Activated T-cell treated with anti-CD3 and anti-CD28 coated beads, Interleukin-2, amount 50 U/mL, for 24 hours (primary cell): ENCODE data around the gene CEP41.

ENCODE experiments used
- DNase-seq: peaks from one replicate; pipeline ENCODE4 v3.0.0-alpha.2; 2020
- H3K27ac Mint-ChIP-seq: 2 replicates; pipeline ENCODE4 v1.8.0; 2020; ENCODE audit warnings: mild to moderate bottlenecking, mixed read lengths
- H3K27me3 Mint-ChIP-seq: 2 replicates; pipeline ENCODE4 v1.8.0; 2020; ENCODE audit warnings: mixed read lengths
- H3K36me3 Mint-ChIP-seq: 2 replicates; pipeline ENCODE4 v1.8.0; 2020; ENCODE audit warnings: low read depth, mixed read lengths
- H3K4me1 Mint-ChIP-seq: 2 replicates; pipeline ENCODE4 v1.8.0; 2020; ENCODE audit warnings: low read depth, mixed read lengths
- H3K4me3 Mint-ChIP-seq: 2 replicates; pipeline ENCODE4 v1.8.0; 2020; ENCODE audit warnings: mild to moderate bottlenecking, moderate library complexity, mixed read lengths
- H3K9me3 Mint-ChIP-seq: 2 replicates; pipeline ENCODE4 v1.8.0; 2020; ENCODE audit warnings: mixed read lengths

CEP41 gene

DNA sequence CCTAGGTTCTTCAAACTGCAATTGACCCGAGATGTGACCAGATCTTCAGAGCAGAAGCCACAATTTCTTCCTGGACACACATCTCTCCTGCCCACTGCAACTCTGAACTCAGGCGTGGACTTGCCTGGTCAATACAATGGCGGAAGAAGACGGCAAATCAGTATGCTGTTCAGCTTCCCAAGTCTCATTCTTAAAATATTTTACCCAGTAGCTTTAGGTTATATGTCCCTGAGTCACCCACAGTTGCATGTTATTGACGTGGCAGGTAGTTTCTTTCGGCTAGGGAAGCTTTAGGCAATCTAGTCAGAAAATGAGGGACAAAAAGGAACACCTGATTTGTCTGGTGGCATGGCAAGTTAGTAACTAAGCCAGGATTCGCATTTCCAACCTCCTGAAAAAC lies 22.5 kb downstream of the CEP41 start:
- Mint-ChIP-seq H3K27ac (peak overlapping the region; percentile 74), H3K4me1 (peaks cover 87% of the 10 kb centered on the region), H3K27me3 (no peaks in the 10 kb centered on the region), H3K9me3 (no peaks in the 10 kb centered on the region), H3K36me3 (peaks cover 2% of the 10 kb centered on the region), H3K4me3 (no peak overlapping the region)
- no peak for DNase-seq

DNA sequence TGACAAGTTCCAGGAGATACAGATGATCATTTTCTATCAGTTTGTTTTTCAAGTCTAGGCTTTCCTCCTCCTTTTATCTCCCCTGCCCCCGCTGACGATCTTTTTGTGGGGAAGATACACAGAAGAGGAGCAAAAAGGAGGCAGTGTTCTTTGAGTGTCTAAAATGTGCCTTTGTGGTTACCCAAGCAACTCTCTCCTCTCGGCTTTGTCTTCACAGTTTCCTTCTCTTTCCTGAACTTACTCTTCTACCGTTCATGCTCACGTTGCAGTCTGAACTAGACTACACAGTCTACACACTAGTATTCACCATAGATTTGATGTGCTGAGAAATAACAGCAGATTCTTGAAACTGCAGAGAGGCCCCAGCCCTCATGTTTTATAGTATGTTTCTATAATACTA lies 23.6 kb downstream of the CEP41 start:
- Mint-ChIP-seq H3K27ac (peak overlapping the region; percentile 82), H3K36me3 (peaks cover 2% of the 10 kb centered on the region), H3K27me3 (no peaks in the 10 kb centered on the region), H3K9me3 (no peaks in the 10 kb centered on the region), H3K4me1 (peaks cover 84% of the 10 kb centered on the region), H3K4me3 (peak overlapping the region; percentile 52)
- DNase-seq = no peak

GRCh38 chr7:130415006-130415405 lies 25.8 kb downstream of the CEP41 start:
- DNase-seq = no peak
- H3K36me3 Mint-ChIP-seq = peaks cover 13% of the 10 kb centered on the region
- no peak overlapping the region for H3K4me3 Mint-ChIP-seq
- H3K4me1 Mint-ChIP-seq = peaks cover 87% of the 10 kb centered on the region
- H3K27me3 Mint-ChIP-seq = no peaks in the 10 kb centered on the region
- peak overlapping the region; percentile 57 for H3K27ac Mint-ChIP-seq
- H3K9me3 Mint-ChIP-seq = no peaks in the 10 kb centered on the region

DNA sequence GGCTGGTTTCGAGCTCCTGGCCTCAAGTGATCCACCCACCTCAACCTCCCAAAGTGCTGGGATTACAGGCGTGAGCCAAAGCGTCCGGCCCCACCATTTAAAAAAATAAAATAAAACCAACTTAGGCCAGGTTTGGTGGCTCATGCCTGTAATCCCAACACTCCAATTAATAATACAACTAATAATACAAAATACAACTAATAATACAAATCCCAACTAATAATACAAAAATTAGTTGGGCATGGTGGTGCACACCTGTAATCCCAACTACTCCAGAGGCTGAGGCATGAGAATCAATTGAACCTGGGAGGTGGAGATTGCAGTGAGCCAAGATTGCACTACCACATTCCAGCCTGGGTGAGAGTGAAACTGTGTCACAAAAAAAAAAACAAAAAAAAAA lies 27.6 kb downstream of the CEP41 start:
- H3K27ac Mint-ChIP-seq = no peak overlapping the region
- peaks cover 75% of the 10 kb centered on the region for H3K4me1 Mint-ChIP-seq
- no peaks in the 10 kb centered on the region for H3K27me3 Mint-ChIP-seq
- DNase-seq = no peak
- no peak overlapping the region for H3K4me3 Mint-ChIP-seq
- no peaks in the 10 kb centered on the region for H3K9me3 Mint-ChIP-seq
- H3K36me3 Mint-ChIP-seq = peaks cover 19% of the 10 kb centered on the region

DNA sequence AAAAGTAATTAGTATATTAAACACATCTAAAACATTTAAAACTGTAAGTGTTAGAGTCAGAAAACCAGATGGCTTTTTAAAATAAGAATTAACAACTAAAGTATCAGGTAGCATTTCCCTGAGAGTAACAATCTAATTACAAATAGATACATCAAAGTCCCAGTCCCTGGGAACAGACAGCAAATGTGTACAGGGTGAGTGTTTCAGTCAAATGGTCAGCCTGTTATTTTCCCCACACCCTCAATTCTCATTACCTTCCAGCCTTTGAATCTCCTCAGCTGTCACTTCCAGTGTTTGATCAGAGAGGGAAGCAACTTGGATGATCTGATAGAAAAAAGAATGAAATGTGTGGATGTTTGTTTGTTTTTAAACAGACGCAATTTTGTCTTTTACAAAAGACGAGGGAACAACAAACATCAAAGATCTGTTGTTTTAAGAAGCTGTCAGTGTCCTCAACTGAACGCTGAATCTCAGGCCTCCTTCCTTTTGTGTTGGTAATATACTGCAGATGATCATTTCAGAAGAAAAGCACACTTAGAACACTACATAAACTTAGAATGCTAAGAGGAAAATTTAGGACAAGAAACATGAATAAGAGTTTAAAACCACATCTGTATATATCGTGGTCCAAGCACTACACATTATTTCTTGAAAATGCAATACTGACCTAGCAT lies 29.8 kb downstream of the CEP41 start:
- Mint-ChIP-seq H3K27ac (peak overlapping the region; percentile 11), H3K9me3 (no peaks in the 10 kb centered on the region), H3K27me3 (no peaks in the 10 kb centered on the region), H3K4me3 (no peak overlapping the region), H3K4me1 (peaks cover 53% of the 10 kb centered on the region), H3K36me3 (peaks cover 20% of the 10 kb centered on the region)
- no peak for DNase-seq

GRCh38 chr7:130409712-130410072 lies 31.1 kb downstream of the CEP41 start:
- H3K27me3 Mint-ChIP-seq = no peaks in the 10 kb centered on the region
- H3K9me3 Mint-ChIP-seq = no peaks in the 10 kb centered on the region
- peak overlapping the region; percentile 22 for H3K27ac Mint-ChIP-seq
- peaks cover 20% of the 10 kb centered on the region for H3K36me3 Mint-ChIP-seq
- H3K4me3 Mint-ChIP-seq = no peak overlapping the region
- DNase-seq = no peak
- peaks cover 42% of the 10 kb centered on the region for H3K4me1 Mint-ChIP-seq

- Mint-ChIP-seq H3K36me3 (peaks cover 21% of the 10 kb centered on the region), H3K4me1 (peaks cover 37% of the 10 kb centered on the region), H3K27me3 (no peaks in the 10 kb centered on the region), H3K9me3 (no peaks in the 10 kb centered on the region), H3K4me3 (no peak overlapping the region), H3K27ac (peak overlapping the region; percentile 22)
- no peak for DNase-seq
Measured at GRCh38 chr7:130409067-130409711, 31.6 kb downstream of the CEP41 start.

- Mint-ChIP-seq H3K4me1 (peaks cover 6% of the 10 kb centered on the region), H3K4me3 (no peak overlapping the region), H3K27ac (no peak overlapping the region), H3K27me3 (no peaks in the 10 kb centered on the region), H3K9me3 (no peaks in the 10 kb centered on the region), H3K36me3 (peaks cover 42% of the 10 kb centered on the region)
- DNase-seq = no peak
Measured at GRCh38 chr7:130405003-130405402, 35.8 kb downstream of the CEP41 start.

- Mint-ChIP-seq H3K27ac (no peak overlapping the region), H3K36me3 (peaks cover 62% of the 10 kb centered on the region), H3K27me3 (no peaks in the 10 kb centered on the region), H3K9me3 (no peaks in the 10 kb centered on the region), H3K4me3 (no peak overlapping the region), H3K4me1 (no peaks in the 10 kb centered on the region)
- no peak for DNase-seq
Measured at GRCh38 chr7:130401578-130401977, 39.2 kb downstream of the CEP41 start.

- Mint-ChIP-seq H3K27me3 (no peaks in the 10 kb centered on the region), H3K9me3 (no peaks in the 10 kb centered on the region), H3K4me3 (no peak overlapping the region), H3K4me1 (no peaks in the 10 kb centered on the region), H3K27ac (no peak overlapping the region), H3K36me3 (peaks cover 62% of the 10 kb centered on the region)
- no peak for DNase-seq
Measured at GRCh38 chr7:130401101-130401500, 39.7 kb downstream of the CEP41 start.

- no peaks in the 10 kb centered on the region for H3K9me3 Mint-ChIP-seq
- H3K4me1 Mint-ChIP-seq = peaks cover 6% of the 10 kb centered on the region
- no peak overlapping the region for H3K27ac Mint-ChIP-seq
- H3K4me3 Mint-ChIP-seq = no peak overlapping the region
- peaks cover 62% of the 10 kb centered on the region for H3K36me3 Mint-ChIP-seq
- no peak for DNase-seq
- no peaks in the 10 kb centered on the region for H3K27me3 Mint-ChIP-seq
Measured at GRCh38 chr7:130400120-130400572, 40.7 kb downstream of the CEP41 start.

DNA sequence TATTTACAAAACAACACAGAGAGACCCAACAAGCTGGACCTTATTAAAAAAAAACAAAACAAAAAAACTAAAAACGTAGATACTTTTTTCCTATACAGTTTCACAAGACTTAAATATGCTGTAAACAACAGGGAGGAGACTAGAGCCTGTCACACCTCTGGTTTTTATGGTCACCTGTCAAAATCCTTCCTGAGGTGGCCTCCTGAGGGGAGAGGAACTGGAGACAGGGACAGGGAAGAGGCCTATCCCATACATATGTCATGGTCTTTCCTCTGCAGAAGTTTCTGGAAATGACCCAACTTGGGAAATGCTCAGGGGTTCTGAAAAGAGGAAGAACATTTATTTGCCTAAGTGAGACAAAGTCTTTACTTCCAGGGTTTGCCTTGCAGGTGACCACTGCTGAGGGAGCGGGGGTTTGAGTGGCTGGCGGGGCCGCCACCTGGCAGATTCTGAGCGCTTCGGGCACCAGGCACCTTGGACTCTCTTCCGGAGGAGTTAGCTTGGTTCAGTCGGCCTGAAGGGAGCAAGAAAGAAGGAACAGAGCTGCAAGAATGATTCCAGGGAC lies 42.2 kb downstream of the CEP41 start:
- no peak for DNase-seq
- Mint-ChIP-seq H3K36me3 (peaks cover 56% of the 10 kb centered on the region), H3K4me3 (no peak overlapping the region), H3K9me3 (no peaks in the 10 kb centered on the region), H3K27ac (no peak overlapping the region), H3K27me3 (no peaks in the 10 kb centered on the region), H3K4me1 (peaks cover 21% of the 10 kb centered on the region)

DNA sequence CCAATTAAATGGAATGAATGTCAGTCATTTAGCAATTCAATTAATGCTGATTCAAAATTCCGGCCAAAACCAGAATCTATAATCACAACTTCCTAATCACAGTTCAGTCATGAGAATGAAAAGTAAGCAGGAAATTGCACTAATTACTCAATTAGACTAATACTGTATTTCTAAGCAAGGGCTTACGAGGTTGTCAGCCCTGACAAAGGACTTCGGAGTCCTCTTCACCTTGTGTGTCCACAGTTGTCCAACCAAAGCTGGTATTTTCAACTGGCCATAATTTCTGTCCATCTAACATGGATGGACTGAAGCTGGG lies 43.1 kb downstream of the CEP41 start:
- Mint-ChIP-seq H3K27me3 (no peaks in the 10 kb centered on the region), H3K4me3 (no peak overlapping the region), H3K36me3 (peaks cover 51% of the 10 kb centered on the region), H3K27ac (no peak overlapping the region), H3K4me1 (peaks cover 28% of the 10 kb centered on the region), H3K9me3 (no peaks in the 10 kb centered on the region)
- DNase-seq = no peak

DNA sequence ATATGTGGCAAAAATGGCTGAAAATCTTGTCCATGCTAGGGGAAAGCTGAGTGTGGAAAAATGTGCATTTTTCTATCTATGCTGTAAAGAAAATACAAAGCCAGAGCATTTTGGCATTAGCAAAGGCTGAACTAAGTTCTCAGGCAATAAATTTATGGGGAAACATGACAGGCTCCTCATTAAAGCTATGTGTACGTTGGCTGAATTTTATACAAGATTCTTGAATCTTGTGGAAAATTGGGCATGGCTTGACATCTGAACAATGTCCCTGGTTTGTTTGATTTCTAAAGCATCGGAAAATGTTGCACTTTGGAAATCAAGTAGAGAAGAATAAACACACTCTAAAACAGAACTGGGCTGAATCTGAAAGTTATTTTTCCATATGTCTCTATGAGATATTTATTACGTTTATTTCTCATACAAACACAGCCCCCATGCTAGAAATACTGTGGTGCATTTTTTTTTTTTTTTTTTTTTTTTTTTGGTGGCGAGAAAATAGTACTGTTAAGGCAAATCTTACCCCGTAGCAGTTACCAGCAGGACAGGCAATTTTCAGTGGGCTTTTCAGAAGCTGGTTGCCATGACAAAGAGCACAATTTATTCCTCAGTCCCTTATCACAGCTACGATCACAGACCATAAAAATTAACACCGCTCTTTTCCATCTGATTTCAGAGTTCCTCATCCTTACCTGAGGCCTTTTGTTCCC lies 43.6 kb downstream of the CEP41 start:
- Mint-ChIP-seq H3K27ac (no peak overlapping the region), H3K27me3 (no peaks in the 10 kb centered on the region), H3K4me1 (peaks cover 28% of the 10 kb centered on the region)

GRCh38 chr7:130396109-130396508 lies 44.7 kb downstream of the CEP41 start:
- DNase-seq = no peak
- no peak overlapping the region for H3K4me3 Mint-ChIP-seq
- H3K4me1 Mint-ChIP-seq = peaks cover 28% of the 10 kb centered on the region
- peak overlapping the region; percentile 17 for H3K27ac Mint-ChIP-seq
- H3K9me3 Mint-ChIP-seq = no peaks in the 10 kb centered on the region
- no peaks in the 10 kb centered on the region for H3K27me3 Mint-ChIP-seq
- peaks cover 37% of the 10 kb centered on the region for H3K36me3 Mint-ChIP-seq

More for the DNA sequence above, 43.6 kb downstream of the CEP41 start:
- no peak for DNase-seq
- no peaks in the 10 kb centered on the region for H3K9me3 Mint-ChIP-seq
- peaks cover 45% of the 10 kb centered on the region for H3K36me3 Mint-ChIP-seq
- no peak overlapping the region for H3K4me3 Mint-ChIP-seq
